ENCODE results near the gene SLN. TPM values are rescaled to one million over a fixed set of nuclear protein-coding genes. Genes with fewer than 3 reads are reported as not detected.

Gene SLN
- total and polyA plus RNA-seq, 2 donors (not counting 3 experiments of a cell fraction or from before 2014, with no cell fraction given): 0.25 TPM; not detected in 1

- intact Hi-C loops (cut with micrococcal nuclease) (no loop called here), dilution Hi-C loops (cut with MboI; ENCODE audit: extremely low pct_ligation_motif_present, low sequenced_read_pairs) (no loop called here)
- no peaks in the 10 kb centered on the region for H3K4me1 ChIP-seq (ENCODE audit: control insufficient read depth, extremely low read depth, insufficient read depth, low read length)
- H3K27ac ChIP-seq (ENCODE audit: insufficient read depth, low read depth, low read length): no peak overlapping the region
- H3K27me3 ChIP-seq (ENCODE audit: control insufficient read depth in 2 of 2, insufficient read depth in 2 of 2, low read length in 2 of 2): peaks cover 2% of the 10 kb centered on the region in 2 experiments
- DNase-seq (ENCODE audit: low read depth, low spot score) (no peak), FAIRE-seq (no peak)
- no peak for TF ChIP-seq POLR2AphosphoS5 (IDR thresholded peaks at IDR 0.05; ENCODE audit: insufficient read depth, low read depth, low read length)
- TF ChIP-seq JUN (IDR thresholded peaks at IDR 0.05; ENCODE audit: borderline replicate concordance, insufficient read depth, insufficient read length, low read depth): no peak
- no peak for TF ChIP-seq POLR2A (IDR thresholded peaks at IDR 0.05; ENCODE audit: low read depth, low read length)
- TF ChIP-seq MAX (IDR thresholded peaks at IDR 0.05; ENCODE audit: insufficient read depth, insufficient read length): no peak
- no peak for TF ChIP-seq EZH2 (IDR thresholded peaks at IDR 0.05; ENCODE audit: borderline replicate concordance, low read depth, low read length, severe bottlenecking)
- no peak for TF ChIP-seq GATA2 (IDR thresholded peaks at IDR 0.05; ENCODE audit: insufficient read depth, insufficient read length, low read depth, low read length)
- TF ChIP-seq CTCF (IDR thresholded peaks at IDR 0.05; ENCODE audit: extremely low read depth in 1 of 2, insufficient read depth in 1 of 2, low read depth in 1 of 2, low read length in 2 of 2): no peak
- no peak for TF ChIP-seq FOS (IDR thresholded peaks at IDR 0.05; ENCODE audit: borderline replicate concordance, insufficient read depth, low read length)
- no peak for TF ChIP-seq MYC (IDR thresholded peaks at IDR 0.05; ENCODE audit: low read depth, low read length)
- no peaks in the 10 kb centered on the region for H3K36me3 ChIP-seq (ENCODE audit: control insufficient read depth in 2 of 2, extremely low read depth in 1 of 2, insufficient read depth in 2 of 2, low read length in 2 of 2)
- H3K79me2 ChIP-seq (ENCODE audit: control insufficient read depth, insufficient read depth, low read length): no peaks in the 10 kb centered on the region
- H3K4me2 ChIP-seq (ENCODE audit: insufficient read depth, low read length): no peak overlapping the region
- no peak overlapping the region for H3K4me3 ChIP-seq (replicated peaks in 1 of 3; ENCODE audit: insufficient read depth in 1 of 3, low read depth in 1 of 3, low read length in 3 of 3)
- H3K9ac ChIP-seq (replicated peaks; ENCODE audit: extremely low read depth, insufficient read depth, low read length): no peak overlapping the region
- no peaks in the 10 kb centered on the region for H3K9me3 ChIP-seq (replicated peaks; ENCODE audit: control insufficient read depth, insufficient read depth, low read length)
- H4K20me1 ChIP-seq (replicated peaks; ENCODE audit: control insufficient read depth, extremely low read depth, insufficient read depth, low read length): no peaks in the 10 kb centered on the region
- BruUV-seq (replicated peaks): no TSS peak
- H2AFZ ChIP-seq (ENCODE audit: low read depth, low read length): no peak overlapping the region
- CTCF ChIA-PET: interaction anchor here (0.9 to 1.2 kb wide), 2 partner anchors 9 to 100 kb away, joined by 3 read pairs; no protein-coding TSS in a partner anchor
- POLR2A ChIA-PET: no interaction called here
- H3K9me1 ChIP-seq (replicated peaks; ENCODE audit: control insufficient read depth, extremely low read depth, insufficient read depth, low read length): no peaks in the 10 kb centered on the region
Observed at GRCh38 chr11:107679255-107680024, 32.4 kb downstream of the SLN start.

All from endothelial cell of umbilical vein (primary cell).